SH-SY5Y (cell line): ENCODE measurements around the gene HTT.

Experiments
- GATA2 ChIP-seq: IDR thresholded peaks from 2 replicates; pipeline ENCODE4 v1.6.1; 2011; ENCODE audit warnings: mild to moderate bottlenecking, low read depth, low read length
- GATA3 ChIP-seq: IDR thresholded peaks from 2 replicates; pipeline ENCODE4 v1.6.1; 2011; ENCODE audit warnings: low read depth, mild to moderate bottlenecking, low read length, moderate library complexity

GRCh38 chr4:3071811-3072210 is 2.7 kb upstream of the HTT start:
- TF ChIP-seq GATA2 (no peak), GATA3 (no peak)
